Retinal pigment epithelial cell (primary cell): Measurements from ENCODE around the gene FNDC11.
"Not testable (repeated sequence)": the region's sequence is repeated elsewhere in the genome, so short reads cannot be mapped to it uniquely, and the experiment has no call there.

Source experiments
- DNase-seq: peaks from one replicate; pipeline ENCODE4 v3.0.0-alpha.2; 2010; ENCODE audit warnings: low read depth
- H3K4me3 ChIP-seq: 2 replicates; pipeline ENCODE4 v1.5.1; 2011; ENCODE audit warnings: mild to moderate bottlenecking, low read length, control low read depth, moderate library complexity
- CTCF ChIP-seq: conservative IDR thresholded peaks from 2 replicates; pipeline ENCODE4 v1.5.1; 2011; ENCODE audit warnings: low read depth, low read length, control low read depth, inconsistent platforms

Gene FNDC11

DNA sequence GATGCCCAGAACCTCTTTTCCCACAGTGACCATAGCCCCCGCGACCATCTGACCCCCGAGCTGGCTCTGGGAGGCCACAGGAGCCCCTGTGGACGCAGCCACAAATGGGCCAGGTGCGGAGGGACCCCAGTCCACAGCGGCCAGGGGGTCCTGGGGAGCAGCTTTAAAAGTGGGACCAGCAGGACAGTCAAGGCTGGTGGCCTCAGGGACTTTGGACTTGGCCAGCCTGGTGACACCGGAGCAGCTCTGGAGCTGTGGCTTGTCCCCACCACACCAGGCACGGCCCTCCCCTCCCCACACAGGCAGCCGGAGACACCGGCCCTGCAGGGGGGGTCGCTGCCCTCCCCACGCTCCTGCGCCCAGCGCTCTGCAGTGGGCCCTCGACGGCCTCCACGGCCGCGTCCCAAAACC is 3.5 kb downstream of the FNDC11 start:
- H3K4me3 ChIP-seq = no peak overlapping the region
- no peak for TF ChIP-seq CTCF
- no peak for DNase-seq

GRCh38 chr20:63558804-63559484 is 5.0 kb downstream of the FNDC11 start:
- no peak for TF ChIP-seq CTCF

GRCh38 chr20:63559485-63560332 is 5.8 kb downstream of the FNDC11 start:
- H3K4me3 ChIP-seq, DNase-seq: not testable (repeated sequence)

More at GRCh38 chr20:63558804-63559484, 5.0 kb downstream of the FNDC11 start:
- DNase-seq = no peak
- H3K4me3 ChIP-seq = no peak overlapping the region

- DNase-seq = no peak
- no peak overlapping the region for H3K4me3 ChIP-seq
- TF ChIP-seq CTCF = no peak
Observed at GRCh38 chr20:63560333-63560805, 6.4 kb downstream of the FNDC11 start.

DNA sequence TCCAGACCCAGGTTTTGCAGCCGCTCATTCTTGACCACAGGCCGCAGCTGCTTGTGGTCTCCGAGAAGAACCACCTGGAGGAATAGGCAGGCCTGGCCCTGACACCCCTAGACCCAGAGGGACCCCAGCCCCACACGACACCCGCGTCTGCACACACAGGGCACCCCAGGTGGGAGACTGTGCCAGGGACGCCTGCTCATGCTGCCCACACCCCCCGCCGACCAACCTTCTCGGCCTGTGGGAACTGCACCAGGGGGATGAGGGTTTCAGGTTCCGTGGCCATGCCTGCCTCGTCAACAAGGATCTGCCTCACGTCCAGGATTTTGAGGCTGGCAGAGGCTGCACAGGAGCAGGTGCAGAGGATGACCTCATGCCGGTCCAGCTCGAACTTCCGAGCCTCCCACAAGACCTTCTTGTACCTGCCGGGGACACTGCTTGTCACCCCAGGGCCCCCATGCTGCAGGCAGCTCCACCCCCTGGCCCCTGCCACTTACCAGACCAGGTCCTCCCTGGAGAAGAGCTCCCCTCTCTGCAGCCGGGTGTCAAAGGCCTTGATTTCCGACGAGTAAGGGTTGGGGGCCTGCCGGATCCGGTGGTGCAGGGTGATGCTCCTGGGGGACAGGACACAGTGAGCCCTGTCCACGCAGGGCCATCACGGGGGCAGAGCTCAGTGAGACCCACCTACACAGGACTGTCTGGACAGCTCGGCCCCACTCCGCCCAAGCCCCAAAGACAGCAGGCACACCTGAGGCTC is 7.1 kb downstream of the FNDC11 start:
- TF ChIP-seq CTCF = no peak
- no peak for DNase-seq
- H3K4me3 ChIP-seq = no peak overlapping the region

- DNase-seq = no peak
- no peak for TF ChIP-seq CTCF
- H3K4me3 ChIP-seq = no peak overlapping the region
Observed at GRCh38 chr20:63561624-63562396, 7.9 kb downstream of the FNDC11 start.
